DMS53 (cell line): ENCODE data around the gene HHLA2.
A peak's percentile ranks its signal among the peaks of the same experiment; 100 is the strongest.
"Not testable (repeated sequence)": the region's sequence is repeated elsewhere in the genome, so short reads cannot be mapped to it uniquely, and the experiment has no call there.

ENCODE experiments used
- DNase-seq: peaks from one replicate; lab custom pipeline; 2025; lab: John Stamatoyannopoulos, UW

HHLA2 gene, protein sequence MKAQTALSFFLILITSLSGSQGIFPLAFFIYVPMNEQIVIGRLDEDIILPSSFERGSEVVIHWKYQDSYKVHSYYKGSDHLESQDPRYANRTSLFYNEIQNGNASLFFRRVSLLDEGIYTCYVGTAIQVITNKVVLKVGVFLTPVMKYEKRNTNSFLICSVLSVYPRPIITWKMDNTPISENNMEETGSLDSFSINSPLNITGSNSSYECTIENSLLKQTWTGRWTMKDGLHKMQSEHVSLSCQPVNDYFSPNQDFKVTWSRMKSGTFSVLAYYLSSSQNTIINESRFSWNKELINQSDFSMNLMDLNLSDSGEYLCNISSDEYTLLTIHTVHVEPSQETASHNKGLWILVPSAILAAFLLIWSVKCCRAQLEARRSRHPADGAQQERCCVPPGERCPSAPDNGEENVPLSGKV

DNA sequence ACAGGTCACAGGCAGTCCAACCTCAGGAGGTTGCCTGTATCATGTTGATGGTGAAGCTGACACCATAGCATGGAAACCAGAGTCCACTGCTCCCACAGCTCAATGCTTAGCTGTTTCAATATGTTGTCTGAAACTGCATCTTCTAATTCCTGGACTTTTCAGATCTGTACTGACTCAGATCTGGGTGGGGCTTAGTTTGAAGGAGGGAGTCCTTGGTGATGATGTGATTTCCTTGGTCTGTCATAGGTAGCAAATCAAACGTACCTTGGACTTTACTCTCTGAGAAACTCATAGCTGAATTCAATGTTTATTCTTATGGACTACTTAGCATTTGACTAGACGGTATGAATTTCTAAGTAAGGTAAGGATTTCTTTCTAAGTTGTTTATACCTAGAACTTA lies at the start of gene HHLA2:
HHLA2 (plus strand) TSS at position 310 of the 400 bp plus-strand sequence. CDS start 55,266 bp downstream, outside the sequence.
- no peak for DNase-seq

DNA sequence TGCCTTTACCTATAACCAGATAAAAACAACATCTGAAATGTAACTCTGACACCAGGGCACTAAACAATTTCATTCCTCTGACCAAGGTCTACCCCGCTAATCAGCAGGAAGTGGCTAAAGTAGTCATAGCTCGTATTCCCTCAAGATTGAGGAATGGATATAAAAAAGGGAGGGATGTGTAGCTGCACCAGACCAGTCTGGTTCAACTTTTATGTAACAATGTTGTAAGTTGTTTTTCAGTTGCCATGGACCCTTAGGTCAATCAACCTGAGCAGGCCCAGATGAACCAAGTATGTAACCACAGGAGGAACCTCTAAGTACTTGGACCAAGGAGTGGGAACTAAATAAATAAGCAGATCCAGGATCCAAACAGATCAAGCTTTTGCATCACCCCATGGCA lies 45.7 kb upstream of the HHLA2 start:
- no peak for DNase-seq

DNA sequence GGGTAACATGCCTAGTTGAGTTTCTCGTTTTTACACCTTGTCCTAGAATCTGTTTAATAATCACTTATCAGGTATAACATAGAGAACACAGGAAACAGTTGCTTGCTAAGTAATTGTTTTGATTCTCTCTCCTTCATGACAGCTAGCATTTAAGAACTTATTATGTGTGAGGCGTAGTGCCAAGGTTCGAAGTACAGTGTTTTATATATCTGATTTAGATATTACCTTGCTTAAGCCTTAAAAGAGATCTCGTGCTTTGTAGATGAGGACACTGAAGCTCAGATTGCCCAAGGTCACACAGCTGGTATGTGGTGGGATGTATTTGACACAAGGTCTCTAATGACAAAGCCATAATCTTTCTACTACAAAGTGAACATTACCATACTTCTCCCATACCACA lies 45.1 kb upstream of the HHLA2 start:
- DNase-seq: no peak

DNA sequence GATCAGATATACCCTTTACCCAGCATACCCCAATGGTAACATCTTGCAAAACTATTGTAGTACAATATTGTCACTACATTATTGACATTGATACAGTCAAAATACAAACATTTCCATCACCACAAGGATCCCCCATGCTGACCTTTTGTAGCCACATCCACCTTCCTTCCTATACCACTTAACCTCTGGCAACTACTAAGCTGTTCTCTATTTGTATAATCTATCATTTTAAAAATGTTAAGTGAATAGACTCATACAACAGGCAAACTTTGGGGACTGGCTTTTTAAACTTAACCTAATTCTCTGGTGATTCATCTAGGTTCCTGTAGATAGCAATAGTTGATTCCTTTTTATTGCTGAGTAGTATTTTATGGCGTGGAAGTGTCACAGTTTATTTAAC lies 44.5 kb upstream of the HHLA2 start:
- no peak for DNase-seq

DNA sequence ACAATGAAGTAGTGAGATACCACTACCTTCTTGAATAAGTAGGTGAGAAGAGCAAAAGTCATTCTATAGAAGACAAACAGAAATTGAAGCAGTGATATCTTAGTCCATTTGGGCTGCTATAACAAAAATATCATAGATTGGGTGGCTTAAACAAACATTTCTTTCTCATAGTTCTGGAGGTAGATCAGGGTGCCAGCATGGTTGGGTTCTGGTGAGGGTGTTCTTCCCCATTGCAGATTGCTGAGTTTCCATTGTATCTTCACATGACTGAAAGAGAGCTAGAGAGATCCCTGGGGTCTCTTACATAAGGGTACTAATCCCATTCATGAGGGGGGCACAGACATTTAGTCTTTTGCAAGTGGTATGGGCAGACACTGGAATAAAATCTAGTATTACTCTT lies 41.2 kb upstream of the HHLA2 start:
- no peak for DNase-seq

DNA sequence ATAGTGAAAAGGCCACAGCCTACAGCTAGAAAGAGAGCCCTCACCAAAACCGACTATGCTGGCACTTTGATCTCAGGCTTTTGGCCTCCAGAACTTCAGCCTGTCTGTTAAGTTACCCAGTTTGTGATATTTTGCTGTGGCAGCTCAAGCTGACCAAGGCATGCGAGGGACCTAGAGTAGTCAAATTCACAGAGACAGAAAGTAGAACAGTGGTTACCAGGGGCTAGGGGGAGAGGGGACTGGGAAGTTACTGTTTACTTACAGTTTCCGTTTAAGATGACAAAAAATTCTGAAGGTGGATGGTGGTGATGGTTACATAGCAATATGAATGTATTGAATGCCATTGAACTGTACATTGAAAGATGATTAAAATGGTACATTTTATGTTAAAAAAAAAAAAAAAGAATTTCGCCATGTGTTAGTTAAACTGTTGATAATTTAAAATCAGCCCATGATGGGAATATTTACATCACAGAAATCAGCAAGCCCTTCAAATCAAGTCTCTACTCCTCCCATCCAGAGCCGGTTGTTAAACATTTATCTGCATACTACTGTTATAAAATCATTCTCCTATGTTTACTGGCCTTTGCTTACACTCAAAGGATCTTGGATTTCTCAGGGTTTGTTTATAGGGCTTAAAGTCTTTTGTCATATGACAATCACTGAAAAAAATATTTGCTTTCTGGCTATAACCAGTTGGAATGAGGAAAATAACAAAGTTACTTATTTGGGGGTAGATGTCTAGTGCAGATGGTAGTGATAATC lies 31.6 kb upstream of the HHLA2 start:
- DNase-seq: not testable (repeated sequence)

DNA sequence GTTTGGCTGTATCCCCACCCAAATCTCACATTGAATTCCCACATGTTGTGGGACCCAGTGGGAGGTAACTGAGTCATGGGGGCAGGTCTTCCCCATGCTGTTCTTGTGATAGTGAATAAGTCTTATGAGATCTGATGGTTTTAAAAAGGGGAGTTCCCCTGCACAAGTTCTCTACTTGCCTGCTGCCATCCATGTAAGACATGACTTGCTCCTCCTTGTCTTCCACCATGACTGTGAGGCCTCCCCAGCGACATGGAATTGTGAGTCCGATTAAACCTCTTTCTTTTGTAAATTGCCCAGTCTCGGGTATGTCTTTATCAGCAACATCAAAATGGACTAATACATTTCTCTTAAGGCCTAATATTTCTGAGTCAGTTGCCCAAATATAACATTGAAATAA lies 28.1 kb upstream of the HHLA2 start:
- DNase-seq: not testable (repeated sequence)

DNA sequence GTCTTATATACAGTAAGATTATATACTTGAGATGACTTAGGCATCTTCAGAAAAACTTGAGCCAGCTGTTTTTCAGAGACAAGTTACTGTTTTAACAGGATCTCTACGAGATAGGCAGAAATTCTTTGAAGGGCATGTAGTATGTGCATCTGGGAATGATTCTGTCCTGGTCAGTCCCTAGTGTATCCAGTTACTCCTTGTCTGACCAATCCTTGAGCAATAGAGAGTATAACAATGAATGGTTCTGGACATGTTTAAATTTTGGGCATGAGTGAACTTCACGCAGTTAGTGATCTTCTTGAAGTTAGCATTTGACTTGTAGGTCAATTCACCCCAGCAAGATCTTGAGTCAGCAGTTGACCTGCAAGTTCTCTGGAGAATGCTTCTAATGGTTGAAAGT lies 24.7 kb upstream of the HHLA2 start:
- no peak for DNase-seq

DNA sequence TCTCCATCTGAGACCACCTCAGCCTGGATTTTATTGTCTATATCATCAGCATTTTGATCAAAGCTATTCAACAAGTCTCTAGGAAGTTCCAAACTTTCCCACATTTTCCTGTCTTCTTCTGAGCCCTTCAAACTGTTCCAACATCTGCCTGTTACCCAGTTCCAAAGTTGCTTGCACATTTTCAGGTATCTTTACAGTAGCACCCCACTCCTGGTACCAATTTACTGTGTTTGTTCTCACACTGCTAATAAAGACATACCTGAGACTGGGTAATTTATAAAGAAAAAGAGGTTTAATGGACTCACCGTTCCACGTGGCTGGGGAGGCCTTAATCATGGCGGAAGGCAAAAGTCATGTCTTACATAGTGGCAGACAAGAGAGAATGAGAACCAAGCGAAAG lies 17.3 kb upstream of the HHLA2 start:
- DNase-seq: not testable (repeated sequence)

DNA sequence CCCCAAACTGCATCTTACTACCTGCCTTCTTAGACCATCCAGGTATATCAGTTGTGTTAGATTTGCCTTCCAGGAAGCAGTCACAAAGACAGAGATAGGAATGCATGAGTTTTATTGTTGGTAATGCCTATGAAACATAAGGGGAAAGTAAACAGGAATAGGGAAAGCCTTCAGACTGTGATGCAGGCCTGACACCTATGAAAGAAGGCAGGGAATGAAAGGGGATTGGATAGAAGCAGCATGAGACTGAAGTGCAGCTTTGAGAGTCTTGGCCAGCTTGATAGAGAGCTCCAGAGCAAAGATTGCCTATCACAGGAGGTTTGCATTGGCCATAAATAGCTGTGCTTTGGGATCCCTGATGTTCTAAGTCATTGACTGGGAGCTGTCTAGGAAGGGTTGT lies 15.9 kb upstream of the HHLA2 start:
- DNase-seq: no peak

DNA sequence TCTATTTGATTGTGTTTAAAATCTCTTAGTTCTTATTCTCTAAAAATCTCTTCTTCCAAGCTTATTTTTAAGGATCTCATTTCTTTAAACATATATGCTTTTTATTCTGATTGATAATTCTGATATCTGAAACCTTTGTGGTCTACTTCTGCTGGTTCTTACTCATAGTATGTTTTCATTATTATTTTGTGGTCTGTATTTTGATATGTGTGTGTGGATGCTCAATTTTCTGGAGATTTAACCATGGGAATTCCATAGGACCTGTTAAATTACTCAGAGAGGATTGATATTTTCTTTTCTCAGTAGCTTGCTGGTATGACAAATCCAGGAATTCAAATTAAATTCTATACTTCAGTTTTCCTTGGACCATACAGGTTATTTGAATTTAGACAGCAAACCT lies 14.7 kb upstream of the HHLA2 start:
- DNase-seq: no peak

DNA sequence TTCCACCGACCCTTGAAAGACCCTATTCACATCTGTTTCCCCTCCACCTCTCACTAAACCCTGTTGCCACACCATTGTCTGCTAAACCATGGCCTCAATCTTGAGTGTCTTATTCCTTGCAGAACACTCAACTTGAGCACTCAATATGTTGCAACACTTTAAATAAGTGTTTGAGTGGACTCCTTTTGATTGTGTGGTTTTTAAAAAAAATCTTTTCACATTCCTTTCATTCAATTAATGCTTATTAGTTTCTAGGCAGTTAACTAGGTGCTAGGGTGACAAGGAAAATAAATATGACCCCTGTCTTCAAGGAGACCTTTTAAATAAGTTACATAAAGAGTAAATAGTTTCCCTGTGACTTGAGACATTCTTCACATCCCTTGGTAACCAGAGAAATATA lies 13.3 kb upstream of the HHLA2 start:
- DNase-seq: no peak

DNA sequence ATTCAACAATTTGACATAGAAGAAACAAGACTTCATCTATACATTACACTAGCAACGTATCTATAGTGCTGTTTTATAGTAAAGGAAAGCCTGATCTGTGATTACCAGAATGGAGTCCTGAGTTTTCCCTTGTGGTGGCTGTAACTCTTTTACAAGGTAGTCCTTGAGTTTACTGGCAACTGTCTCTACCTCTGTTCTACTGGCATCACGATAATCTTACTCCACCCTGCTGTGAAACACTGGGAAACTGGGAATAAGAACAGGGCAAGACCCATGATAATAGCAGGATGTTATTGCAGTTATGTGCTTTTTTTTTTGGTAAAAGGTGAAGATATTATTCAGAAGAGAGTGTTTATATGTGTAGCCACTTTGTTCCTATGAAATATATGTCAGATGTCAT lies 12.4 kb upstream of the HHLA2 start:
- DNase-seq: no peak

DNA sequence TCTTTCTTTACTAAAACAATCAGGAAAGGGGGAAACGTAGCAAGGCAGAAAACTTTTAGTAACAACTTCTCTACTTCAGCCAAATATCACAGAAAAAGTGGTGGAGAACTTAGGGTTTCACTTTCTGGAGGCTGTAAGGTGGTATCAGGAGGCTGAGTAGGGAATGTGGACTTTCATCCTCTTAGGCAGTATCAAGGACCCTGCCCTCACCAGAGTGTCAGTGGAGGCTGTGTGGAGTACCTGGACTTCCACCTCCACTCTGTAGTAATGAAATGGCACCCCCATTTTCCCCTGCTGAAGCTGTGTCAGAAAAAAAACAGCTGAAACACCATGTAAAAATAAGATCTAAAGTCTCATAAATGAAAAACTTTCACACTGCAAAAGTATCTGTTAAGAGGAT lies 11.2 kb upstream of the HHLA2 start:
- no peak for DNase-seq

DNA sequence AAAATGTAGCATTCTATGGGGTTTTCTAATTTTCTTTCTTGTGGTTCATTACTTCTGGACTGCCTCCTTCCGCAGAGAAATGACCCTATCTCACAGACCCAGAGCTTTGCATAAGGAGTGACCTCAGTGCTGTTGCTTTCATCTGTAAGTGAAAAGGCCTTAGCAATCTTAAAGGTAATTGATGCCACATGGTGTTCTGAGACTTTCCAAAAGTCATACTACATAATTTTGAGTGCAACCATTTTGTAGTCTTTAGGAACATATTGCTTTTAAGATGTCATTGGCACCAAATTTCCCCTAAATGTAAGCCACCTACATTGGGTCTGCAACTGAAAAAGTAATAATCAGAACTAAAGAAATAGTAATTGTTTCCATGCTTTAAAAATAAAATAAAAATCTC lies 9.2 kb upstream of the HHLA2 start:
- no peak for DNase-seq

DNA sequence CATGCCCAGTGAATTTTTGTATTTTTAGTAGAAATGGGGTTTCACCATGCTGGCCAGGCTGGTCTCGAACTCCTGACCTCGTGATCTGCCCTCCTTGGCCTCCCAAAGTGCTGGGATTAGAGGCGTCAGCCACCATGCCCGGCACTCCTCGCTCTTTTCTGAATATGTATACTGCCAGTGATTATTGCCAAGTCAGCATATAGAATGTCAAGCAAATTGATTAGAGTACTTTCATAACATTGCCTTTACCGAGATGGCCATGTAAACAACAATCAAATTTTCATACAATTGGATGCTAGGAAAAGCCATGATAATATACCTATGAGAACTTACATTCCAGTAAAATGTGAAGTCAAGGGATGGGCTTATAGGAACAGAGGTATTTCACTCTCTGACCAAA lies 8.2 kb upstream of the HHLA2 start:
- DNase-seq: not testable (repeated sequence)

DNA sequence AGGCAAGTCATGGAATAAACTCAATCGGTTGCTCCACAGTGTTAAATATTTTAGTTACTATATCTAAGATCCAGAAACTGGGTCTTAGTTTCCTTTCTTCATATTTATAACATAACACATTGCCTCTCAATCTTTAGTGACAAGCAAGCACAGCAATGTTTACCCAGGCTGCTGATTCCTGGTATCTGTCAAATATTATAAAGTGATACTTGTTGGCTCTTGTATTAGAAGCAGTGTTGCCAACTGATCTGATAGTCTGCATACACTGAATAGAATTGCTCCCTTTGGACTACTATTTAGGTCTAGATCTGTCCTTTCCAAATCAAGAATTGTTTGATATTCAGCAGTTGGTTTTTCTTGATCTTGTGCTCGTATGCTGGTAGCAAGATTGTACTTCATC lies 7.2 kb upstream of the HHLA2 start:
- DNase-seq: peak; percentile 3

DNA sequence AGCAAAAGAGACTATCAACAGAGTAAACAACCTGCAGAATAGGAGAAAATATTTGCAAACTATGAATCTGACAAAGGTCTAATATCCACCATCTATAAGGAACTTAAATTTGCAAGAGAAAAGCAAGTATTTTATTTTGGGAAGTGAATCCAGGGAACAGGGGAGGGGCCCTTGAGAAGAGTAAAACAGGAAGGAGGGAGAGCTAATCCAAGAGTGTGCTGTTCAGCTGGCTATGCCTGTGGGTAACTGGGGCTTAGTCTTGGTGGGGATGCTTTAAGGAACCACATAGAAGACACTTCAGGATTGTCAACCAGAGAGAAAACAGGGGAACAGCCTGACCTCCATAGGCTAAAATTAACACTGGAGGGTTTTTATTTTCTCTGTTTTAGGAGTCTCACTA lies 3.9 kb upstream of the HHLA2 start:
- no peak for DNase-seq

DNA sequence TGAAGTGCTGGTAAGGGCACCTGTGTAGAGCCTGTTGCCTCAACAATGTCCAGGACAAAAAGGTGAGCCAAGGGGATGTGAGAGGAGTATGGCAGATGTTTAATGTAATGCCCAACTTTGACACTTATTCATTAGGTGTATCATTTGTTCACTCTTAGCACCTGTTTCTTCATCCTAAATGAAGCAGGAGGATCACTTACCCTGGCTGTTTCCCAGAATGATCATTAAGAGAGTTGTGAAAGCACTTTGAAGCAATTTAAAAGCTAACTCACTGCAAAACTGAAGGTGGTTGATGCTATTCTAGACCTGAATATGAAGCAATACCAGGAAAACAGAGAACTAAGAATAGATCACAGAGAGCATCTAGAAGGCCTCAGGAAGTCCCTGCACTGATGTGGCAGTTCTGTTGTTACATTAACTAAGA lies 3.4 kb upstream of the HHLA2 start:
- no peak for DNase-seq

DNA sequence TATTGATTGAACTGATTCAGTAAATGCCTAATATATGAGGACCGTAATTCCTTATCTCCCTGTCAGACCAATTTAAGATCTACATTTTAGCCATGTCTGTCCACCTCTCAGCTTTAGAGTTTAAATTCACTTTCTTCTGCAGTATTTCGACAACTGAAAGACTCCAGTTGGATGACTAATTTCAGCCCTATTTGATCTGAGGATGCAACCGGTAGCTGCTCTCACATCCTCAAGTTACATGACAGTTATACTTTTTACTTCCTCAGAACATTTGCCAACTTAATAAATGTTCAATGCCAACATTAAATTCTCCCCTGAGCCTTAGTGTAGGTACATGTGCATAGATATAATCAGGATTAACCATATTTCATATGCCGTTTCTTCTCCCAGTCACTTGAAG lies 2.5 kb upstream of the HHLA2 start:
- no peak for DNase-seq

DNA sequence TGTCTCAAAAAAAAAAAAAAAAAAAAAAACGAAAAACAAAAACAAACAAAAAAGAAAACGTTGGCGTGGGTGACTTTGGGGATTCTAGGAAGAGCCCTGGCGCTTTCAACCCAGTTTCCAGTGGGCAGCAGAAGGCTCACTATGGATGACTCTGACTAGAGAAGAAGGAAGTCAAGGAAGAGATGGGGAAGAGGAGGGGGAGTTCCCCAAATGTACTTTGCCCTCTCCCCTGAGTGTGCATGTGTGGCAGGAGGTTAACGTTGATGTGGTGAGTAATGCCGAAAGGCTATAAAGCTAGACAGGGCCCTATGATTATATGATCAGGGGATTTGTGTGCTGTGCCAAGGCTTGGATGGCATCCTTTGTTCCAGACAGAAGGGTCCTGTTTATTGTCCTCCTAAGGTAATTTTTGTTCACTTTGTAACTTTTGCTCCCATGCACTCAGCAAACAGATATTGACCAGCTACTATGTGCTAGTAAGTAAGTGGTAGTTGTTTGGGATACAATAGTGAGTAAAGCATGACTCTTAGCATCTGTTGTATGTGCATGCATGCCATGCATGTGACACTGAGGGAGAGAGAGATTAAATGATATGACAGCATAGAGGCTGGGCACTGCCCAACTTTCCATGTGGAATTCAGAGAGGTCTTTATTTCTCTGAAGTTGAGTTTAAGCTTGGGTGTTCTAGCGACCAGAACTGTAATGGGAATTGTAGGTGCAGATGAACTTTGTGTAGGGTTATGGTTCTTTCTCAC lies 750 bp upstream of the HHLA2 start:
- DNase-seq: no peak

DNA sequence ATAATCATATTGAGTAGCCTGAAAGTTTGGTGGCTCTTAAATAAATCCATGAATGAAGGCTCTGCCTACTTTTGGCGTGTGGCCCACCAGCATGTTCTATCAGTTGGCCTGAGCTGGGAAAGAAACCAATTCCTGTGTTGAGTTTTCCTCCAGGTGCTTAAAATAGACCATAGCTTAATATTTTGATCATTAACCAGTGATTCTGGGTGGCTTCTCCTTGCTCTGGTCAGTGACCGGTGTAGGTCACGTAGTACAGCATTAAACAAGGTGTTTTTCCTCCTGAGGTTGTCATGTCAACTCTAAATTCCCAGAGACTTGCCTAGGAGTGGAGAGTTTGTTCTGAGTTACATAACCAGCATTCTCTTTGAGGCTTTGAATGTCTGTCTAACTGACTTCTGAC lies 1.3 kb downstream of the HHLA2 start:
- peak; percentile 18 for DNase-seq

DNA sequence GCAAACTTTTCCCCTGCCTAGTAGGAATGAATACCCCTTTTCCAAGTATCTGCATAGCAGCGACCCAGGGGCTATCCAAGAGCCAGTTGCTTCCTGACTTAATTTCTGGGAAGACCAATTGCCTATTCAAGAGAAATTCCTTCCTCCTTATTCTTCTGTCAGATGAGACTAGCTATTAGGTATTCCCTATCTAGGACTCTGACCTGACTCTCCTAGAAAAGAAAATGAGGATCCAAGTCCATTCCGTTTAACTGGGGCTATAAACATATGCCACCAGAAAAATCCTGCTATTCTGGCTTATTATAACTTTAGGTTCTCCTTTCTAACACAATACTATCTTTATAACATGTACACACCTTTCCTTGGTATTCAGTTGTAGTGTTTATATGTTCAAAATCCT lies 1.7 kb downstream of the HHLA2 start:
- DNase-seq: no peak
